Osteoblast (primary cell): ENCODE results near the gene SLC2A4RG. TPM values are rescaled to one million over a fixed set of nuclear protein-coding genes. Genes with fewer than 3 reads are reported as not detected.
"Not testable (repeated sequence)": the region's sequence is repeated elsewhere in the genome, so short reads cannot be mapped to it uniquely, and the experiment has no call there.

Experiments
- DNase-seq: peaks from one replicate; pipeline ENCODE4 v3.0.0; 2011; ENCODE audit warnings: low spot score, mixed read lengths; ENCODE audit not compliant: insufficient read length; ENCODE audit errors: missing footprints
- H2AFZ ChIP-seq: 2 replicates; pipeline ENCODE4 v1.6.0; 2011; ENCODE audit warnings: mild to moderate bottlenecking, low read length
- H3K27ac ChIP-seq: 2 replicates; pipeline ENCODE4 v1.5.1; 2011; ENCODE audit warnings: mild to moderate bottlenecking, low read depth, low read length, moderate library complexity
- H3K27me3 ChIP-seq: 2 replicates; pipeline ENCODE4 v1.6.0; 2012; ENCODE audit warnings: mild to moderate bottlenecking, control low read depth, inconsistent platforms, low read length, moderate library complexity; ENCODE audit not compliant: insufficient read depth
- H3K36me3 ChIP-seq: 2 replicates; pipeline ENCODE4 v1.5.1; 2011; ENCODE audit warnings: mild to moderate bottlenecking, low read length, control low read depth, moderate library complexity; ENCODE audit not compliant: insufficient read depth
- H3K4me1 ChIP-seq: 2 replicates; pipeline ENCODE4 v1.5.1; 2011; ENCODE audit warnings: mild to moderate bottlenecking, low read length, control low read depth, moderate library complexity; ENCODE audit not compliant: insufficient read depth
- H3K4me2 ChIP-seq: 2 replicates; pipeline ENCODE4 v1.6.0; 2011; ENCODE audit warnings: mild to moderate bottlenecking, low read length; ENCODE audit not compliant: insufficient read depth
- H3K4me3 ChIP-seq: fragments of 200-600 bp; sonication (generic); 3 replicates; pipeline ENCODE4 v1.5.1; 2012; ENCODE audit warnings: mild to moderate bottlenecking, low read length, inconsistent platforms; ENCODE audit not compliant: insufficient read depth
- H3K79me2 ChIP-seq: 2 replicates; pipeline ENCODE4 v1.6.0; 2012; ENCODE audit warnings: mild to moderate bottlenecking, low read length, control low read depth, inconsistent platforms; ENCODE audit not compliant: insufficient read depth
- H3K9me3 ChIP-seq: 2 replicates; pipeline ENCODE4 v1.5.1; 2011; ENCODE audit warnings: low read depth, low read length, control low read depth
- H4K20me1 ChIP-seq: 2 replicates; pipeline ENCODE4 v1.6.0; 2012; ENCODE audit warnings: mild to moderate bottlenecking, low read length, control low read depth; ENCODE audit not compliant: insufficient read depth
- total RNA-seq: library from RNA; depleted of rRNA; stranded (reverse); fragments of >200 nt; gene quantifications from 2 replicates; pipeline ENCODE4 v1.2.3, GENCODE V29; 2012
- TF ChIP-seq, protein P1 (sequence below): IDR thresholded peaks from 2 replicates; pipeline ENCODE4 v1.5.1; 2011; ENCODE audit warnings: mild to moderate bottlenecking, low read depth, low read length, moderate library complexity; ENCODE audit errors: extremely low read depth

Gene SLC2A4RG
- total RNA-seq, 1 donor, result 27.5 TPM

DNA sequence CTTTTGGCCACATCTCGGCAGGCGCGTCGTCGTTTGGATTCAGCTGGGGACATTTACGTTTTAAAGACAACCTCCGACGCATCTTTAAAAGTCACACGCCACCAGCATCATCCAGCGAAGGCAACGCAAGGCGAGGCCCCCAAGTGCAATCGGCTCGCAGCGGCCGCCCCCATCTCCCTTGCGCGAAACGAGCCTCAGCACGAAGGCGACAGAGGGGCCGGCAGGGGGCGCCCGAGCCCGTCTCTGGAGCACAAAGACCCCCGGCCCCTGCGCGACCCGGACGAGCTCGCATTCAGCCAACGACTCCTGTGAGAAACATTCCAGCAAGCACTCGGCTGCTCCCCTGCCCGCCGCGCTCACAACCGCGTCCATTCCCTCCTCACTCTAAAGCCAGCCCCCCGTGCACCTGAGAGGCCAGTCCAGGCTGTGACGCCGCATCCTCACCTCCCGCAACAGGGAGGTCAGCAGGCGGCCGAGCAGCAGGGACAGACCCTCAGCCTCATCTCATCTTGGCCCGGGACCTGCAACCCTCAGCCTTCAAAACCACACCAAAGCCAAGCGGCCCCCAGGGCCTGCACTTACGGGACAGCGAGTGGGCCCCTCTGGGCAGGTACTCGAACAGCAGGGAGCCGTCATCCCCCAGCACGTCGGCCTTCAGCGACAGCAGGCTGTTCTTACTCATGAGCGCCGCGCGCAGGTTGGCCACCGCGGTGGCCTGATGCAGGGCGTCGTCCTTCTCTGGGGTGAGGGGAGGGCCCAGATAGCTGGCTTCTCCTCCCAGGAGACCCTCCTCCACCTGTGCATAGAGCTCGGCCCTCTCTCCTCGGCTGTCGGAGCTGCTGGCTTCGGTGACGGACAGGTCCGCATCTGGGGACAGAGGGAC, 35.8 kb downstream of the SLC2A4RG start:
- Histone ChIP-seq H3K36me3 (no peaks in the 10 kb centered on the region), H3K79me2 (no peaks in the 10 kb centered on the region), H3K27ac (no peak overlapping the region), H3K4me2 (peak overlapping the region; percentile 82), H3K4me1 (no peaks in the 10 kb centered on the region), H4K20me1 (no peaks in the 10 kb centered on the region), H2AFZ (peak overlapping the region; percentile 78), H3K9me3 (no peaks in the 10 kb centered on the region), H3K4me3 (peak overlapping the region; percentile 60), H3K27me3 (no peaks in the 10 kb centered on the region)
- peak; percentile 97 for DNase-seq
- TF ChIP-seq, protein P1, sequence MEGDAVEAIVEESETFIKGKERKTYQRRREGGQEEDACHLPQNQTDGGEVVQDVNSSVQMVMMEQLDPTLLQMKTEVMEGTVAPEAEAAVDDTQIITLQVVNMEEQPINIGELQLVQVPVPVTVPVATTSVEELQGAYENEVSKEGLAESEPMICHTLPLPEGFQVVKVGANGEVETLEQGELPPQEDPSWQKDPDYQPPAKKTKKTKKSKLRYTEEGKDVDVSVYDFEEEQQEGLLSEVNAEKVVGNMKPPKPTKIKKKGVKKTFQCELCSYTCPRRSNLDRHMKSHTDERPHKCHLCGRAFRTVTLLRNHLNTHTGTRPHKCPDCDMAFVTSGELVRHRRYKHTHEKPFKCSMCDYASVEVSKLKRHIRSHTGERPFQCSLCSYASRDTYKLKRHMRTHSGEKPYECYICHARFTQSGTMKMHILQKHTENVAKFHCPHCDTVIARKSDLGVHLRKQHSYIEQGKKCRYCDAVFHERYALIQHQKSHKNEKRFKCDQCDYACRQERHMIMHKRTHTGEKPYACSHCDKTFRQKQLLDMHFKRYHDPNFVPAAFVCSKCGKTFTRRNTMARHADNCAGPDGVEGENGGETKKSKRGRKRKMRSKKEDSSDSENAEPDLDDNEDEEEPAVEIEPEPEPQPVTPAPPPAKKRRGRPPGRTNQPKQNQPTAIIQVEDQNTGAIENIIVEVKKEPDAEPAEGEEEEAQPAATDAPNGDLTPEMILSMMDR, result peak; percentile 66

DNA sequence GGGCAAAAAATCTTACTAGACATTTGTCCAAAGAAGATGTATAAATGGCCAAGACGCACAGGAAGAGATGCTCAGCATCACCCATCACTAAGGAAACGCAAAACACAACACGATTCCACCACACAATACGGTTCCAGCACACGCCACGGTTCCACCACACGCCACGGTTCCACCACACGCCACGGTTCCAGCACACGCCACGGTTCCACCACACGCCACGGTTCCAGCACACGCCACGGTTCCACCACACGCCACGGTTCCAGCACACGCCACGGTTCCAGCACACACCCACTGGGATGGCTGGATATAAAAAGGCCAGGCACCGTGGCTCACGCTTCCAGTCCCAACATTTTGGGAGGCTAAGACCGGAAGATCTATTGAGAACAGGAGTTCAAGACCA, 37.3 kb downstream of the SLC2A4RG start:
- H3K36me3 ChIP-seq, DNase-seq: not testable (repeated sequence)

DNA sequence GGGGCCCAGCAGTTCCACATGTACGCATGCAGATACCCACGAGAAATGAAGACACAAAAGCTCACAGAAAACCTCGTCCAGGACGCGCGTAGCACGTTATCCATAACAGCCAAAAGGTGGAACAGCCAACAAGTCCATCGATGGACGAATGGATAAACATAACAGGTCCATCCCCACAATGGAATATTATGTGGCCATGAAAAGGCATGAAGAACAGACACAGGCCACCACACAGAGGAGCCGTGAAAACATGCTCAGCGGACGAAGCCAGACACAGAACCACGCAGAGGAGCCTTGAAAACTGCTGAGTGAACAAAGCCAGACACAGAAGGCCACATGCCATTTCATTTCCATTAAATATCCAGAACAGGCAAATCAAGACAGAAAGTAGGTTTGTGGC, 38.0 kb downstream of the SLC2A4RG start:
- H3K79me2 ChIP-seq, result no peaks in the 10 kb centered on the region

More for the DNA sequence above, 37.3 kb downstream of the SLC2A4RG start:
- H3K4me1 ChIP-seq, H3K4me2 ChIP-seq, H3K27me3 ChIP-seq, H3K79me2 ChIP-seq, H3K4me3 ChIP-seq, H4K20me1 ChIP-seq, H2AFZ ChIP-seq, H3K9me3 ChIP-seq, H3K27ac ChIP-seq: not testable (repeated sequence)

DNA sequence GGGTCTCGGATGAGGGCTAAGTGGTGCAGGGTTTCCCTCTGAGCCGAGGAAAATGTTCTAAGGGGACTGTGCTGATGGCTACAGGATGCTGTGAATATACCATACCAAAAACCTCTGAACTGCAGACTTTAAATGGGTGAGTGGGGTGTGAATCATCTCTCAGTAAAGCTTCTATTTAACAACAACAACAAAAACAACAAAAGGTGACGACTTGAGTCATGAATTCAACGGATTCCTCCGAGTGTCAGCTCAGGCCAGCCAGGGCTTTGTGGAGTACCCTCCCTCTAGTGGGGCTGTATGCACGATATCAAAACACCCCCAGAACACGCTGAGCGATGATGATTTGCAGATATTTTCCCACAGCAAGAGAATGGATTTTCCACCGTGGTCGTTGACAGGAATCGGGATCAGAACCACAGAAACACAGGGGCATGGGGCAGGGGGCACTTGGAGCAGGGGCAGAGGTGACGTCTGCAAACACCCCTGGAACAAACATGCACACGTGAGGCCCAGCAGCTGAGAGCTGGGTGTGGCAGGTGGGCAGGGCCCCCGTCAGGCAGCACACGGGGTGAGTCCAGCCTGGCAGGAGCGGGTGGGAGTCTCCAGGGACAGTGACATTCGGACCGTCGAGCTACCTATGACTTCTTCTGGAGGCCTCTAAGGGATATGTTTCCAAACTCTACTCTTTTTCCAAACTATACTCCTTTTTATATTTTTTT, 38.6 kb downstream of the SLC2A4RG start:
- H3K9me3 ChIP-seq, result no peaks in the 10 kb centered on the region
- H3K4me2 ChIP-seq, result no peak overlapping the region
- no peaks in the 10 kb centered on the region for H3K79me2 ChIP-seq
- H3K27ac ChIP-seq, result no peak overlapping the region
- H3K4me1 ChIP-seq, result no peaks in the 10 kb centered on the region
- H3K27me3 ChIP-seq, result no peaks in the 10 kb centered on the region
- no peaks in the 10 kb centered on the region for H3K36me3 ChIP-seq
- H3K4me3 ChIP-seq, result no peak overlapping the region
- no peaks in the 10 kb centered on the region for H4K20me1 ChIP-seq
- H2AFZ ChIP-seq, result no peak overlapping the region
- TF ChIP-seq, protein P1, result no peak
- DNase-seq, result peak; percentile 29

More for the DNA sequence above, 38.0 kb downstream of the SLC2A4RG start:
- Histone ChIP-seq H4K20me1 (no peaks in the 10 kb centered on the region), H3K36me3 (no peaks in the 10 kb centered on the region), H2AFZ (no peak overlapping the region), H3K27ac (no peak overlapping the region), H3K4me1 (no peaks in the 10 kb centered on the region), H3K4me2 (no peak overlapping the region), H3K27me3 (no peaks in the 10 kb centered on the region), H3K9me3 (no peaks in the 10 kb centered on the region), H3K4me3 (no peak overlapping the region)
- peak; percentile 35 for DNase-seq
- TF ChIP-seq, protein P1, result no peak
